ENCODE measurements around the gene LMAN1. TPM values are rescaled to one million over a fixed set of nuclear protein-coding genes. Genes with fewer than 3 reads are reported as not detected.

LMAN1 gene
- total and polyA plus RNA-seq, 2 donors (not counting 3 experiments of a cell fraction or from before 2014, with no cell fraction given): 43.8 to 92.5 TPM

DNA sequence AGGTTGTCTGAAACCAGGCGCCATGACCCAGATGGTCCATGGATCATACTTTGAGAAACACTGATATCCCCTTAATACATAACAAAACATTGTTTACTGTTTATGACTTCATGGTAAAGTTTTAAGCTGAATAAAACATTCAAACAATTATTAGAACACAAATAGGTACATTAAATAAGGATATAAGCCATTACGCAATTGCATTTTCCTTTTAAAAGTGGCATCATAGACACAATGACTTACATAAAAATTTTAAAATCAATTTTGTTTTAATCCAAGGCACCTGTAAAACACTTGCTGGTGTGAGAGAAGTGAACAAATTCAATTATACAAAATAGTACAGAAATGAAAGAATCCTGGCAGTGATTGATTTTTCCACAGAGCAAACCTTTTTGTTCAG lies 30.4 kb downstream of the LMAN1 start:
- Histone ChIP-seq H4K20me1 (replicated peaks; ENCODE audit: control insufficient read depth, extremely low read depth, insufficient read depth, low read length) (no peaks in the 10 kb centered on the region), H3K27ac (ENCODE audit: insufficient read depth, low read depth, low read length) (no peak overlapping the region), H3K9me1 (replicated peaks; ENCODE audit: control insufficient read depth, extremely low read depth, insufficient read depth, low read length) (no peaks in the 10 kb centered on the region), H3K4me2 (ENCODE audit: insufficient read depth, low read length) (no peak overlapping the region), H3K9me3 (replicated peaks; ENCODE audit: control insufficient read depth, insufficient read depth, low read length) (no peaks in the 10 kb centered on the region), H3K4me1 (ENCODE audit: control insufficient read depth, extremely low read depth, insufficient read depth, low read length) (no peaks in the 10 kb centered on the region), H3K27me3 (ENCODE audit: control insufficient read depth in 2 of 2, insufficient read depth in 2 of 2, low read length in 2 of 2) (no peaks in the 10 kb centered on the region), H3K4me3 (replicated peaks in 1 of 3; ENCODE audit: insufficient read depth in 1 of 3, low read depth in 1 of 3, low read length in 3 of 3) (no peak overlapping the region), H3K9ac (replicated peaks; ENCODE audit: extremely low read depth, insufficient read depth, low read length) (no peak overlapping the region), H3K36me3 (ENCODE audit: control insufficient read depth in 2 of 2, extremely low read depth in 1 of 2, insufficient read depth in 2 of 2, low read length in 2 of 2) (peaks cover 7 to 25% of the 10 kb centered on the region in 2 experiments), H2AFZ (ENCODE audit: low read depth, low read length) (no peak overlapping the region), H3K79me2 (ENCODE audit: control insufficient read depth, insufficient read depth, low read length) (no peaks in the 10 kb centered on the region)
- ChIA-PET POLR2A (no interaction called here), CTCF (interaction anchor here (1.0 kb wide), 1 partner anchor 21 kb away, joined by 3 read pairs; no protein-coding TSS in a partner anchor)
- dilution Hi-C loops (cut with MboI; ENCODE audit: extremely low pct_ligation_motif_present, low sequenced_read_pairs): no loop called here
- DNase-seq (ENCODE audit: low read depth, low spot score): no peak
- no TSS peak for BruUV-seq (replicated peaks)
- TF ChIP-seq EZH2 (IDR thresholded peaks at IDR 0.05; ENCODE audit: borderline replicate concordance, low read depth, low read length, severe bottlenecking) (no peak), GATA2 (IDR thresholded peaks at IDR 0.05; ENCODE audit: insufficient read depth, insufficient read length, low read depth, low read length) (no peak), MYC (IDR thresholded peaks at IDR 0.05; ENCODE audit: low read depth, low read length) (no peak), FOS (IDR thresholded peaks at IDR 0.05; ENCODE audit: borderline replicate concordance, insufficient read depth, low read length) (no peak)
- no peak for FAIRE-seq
- intact Hi-C loops (cut with micrococcal nuclease): no loop called here

DNA sequence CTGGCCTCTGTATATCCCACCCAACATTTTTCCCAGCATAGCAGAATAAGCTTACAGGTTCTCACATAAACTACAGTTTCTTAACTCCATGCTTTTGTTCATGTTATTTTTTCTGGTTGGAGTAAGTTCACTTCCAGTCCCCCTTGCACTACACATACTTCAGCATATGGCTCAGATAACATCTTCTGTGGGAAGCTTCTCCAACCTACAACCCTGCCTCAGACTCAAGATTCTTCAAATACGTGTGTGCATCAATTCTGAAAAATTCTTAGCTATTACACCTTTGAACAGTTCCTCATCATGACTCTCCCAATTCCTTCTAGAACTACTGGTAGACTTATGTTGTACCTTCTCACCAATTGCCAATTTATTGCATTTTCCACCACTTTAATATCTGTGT lies 33.1 kb downstream of the LMAN1 start:
- POLR2A ChIA-PET: no interaction called here
- no peak for DNase-seq (ENCODE audit: low read depth, low spot score)
- intact Hi-C loops (cut with micrococcal nuclease): no loop called here

More for the DNA sequence above, 33.1 kb downstream of the LMAN1 start:
- BruUV-seq (replicated peaks): no TSS peak
- H3K9me1 ChIP-seq (replicated peaks; ENCODE audit: control insufficient read depth, extremely low read depth, insufficient read depth, low read length): no peaks in the 10 kb centered on the region
- CTCF ChIA-PET: interaction anchor here (1.0 to 1.5 kb wide), 4 partner anchors 16 to 134 kb away, joined by 3 to 8 read pairs (median 4); no protein-coding TSS in a partner anchor
- no peak overlapping the region for H3K9ac ChIP-seq (replicated peaks; ENCODE audit: extremely low read depth, insufficient read depth, low read length)
- no peaks in the 10 kb centered on the region for H3K9me3 ChIP-seq (replicated peaks; ENCODE audit: control insufficient read depth, insufficient read depth, low read length)
- no peaks in the 10 kb centered on the region for H3K4me1 ChIP-seq (ENCODE audit: control insufficient read depth, extremely low read depth, insufficient read depth, low read length)
- H3K27ac ChIP-seq (ENCODE audit: insufficient read depth, low read depth, low read length): no peak overlapping the region
- H4K20me1 ChIP-seq (replicated peaks; ENCODE audit: control insufficient read depth, extremely low read depth, insufficient read depth, low read length): no peaks in the 10 kb centered on the region
- no peaks in the 10 kb centered on the region for H3K79me2 ChIP-seq (ENCODE audit: control insufficient read depth, insufficient read depth, low read length)
- no peak overlapping the region for H2AFZ ChIP-seq (ENCODE audit: low read depth, low read length)
- no peak for FAIRE-seq
- TF ChIP-seq, protein P1, sequence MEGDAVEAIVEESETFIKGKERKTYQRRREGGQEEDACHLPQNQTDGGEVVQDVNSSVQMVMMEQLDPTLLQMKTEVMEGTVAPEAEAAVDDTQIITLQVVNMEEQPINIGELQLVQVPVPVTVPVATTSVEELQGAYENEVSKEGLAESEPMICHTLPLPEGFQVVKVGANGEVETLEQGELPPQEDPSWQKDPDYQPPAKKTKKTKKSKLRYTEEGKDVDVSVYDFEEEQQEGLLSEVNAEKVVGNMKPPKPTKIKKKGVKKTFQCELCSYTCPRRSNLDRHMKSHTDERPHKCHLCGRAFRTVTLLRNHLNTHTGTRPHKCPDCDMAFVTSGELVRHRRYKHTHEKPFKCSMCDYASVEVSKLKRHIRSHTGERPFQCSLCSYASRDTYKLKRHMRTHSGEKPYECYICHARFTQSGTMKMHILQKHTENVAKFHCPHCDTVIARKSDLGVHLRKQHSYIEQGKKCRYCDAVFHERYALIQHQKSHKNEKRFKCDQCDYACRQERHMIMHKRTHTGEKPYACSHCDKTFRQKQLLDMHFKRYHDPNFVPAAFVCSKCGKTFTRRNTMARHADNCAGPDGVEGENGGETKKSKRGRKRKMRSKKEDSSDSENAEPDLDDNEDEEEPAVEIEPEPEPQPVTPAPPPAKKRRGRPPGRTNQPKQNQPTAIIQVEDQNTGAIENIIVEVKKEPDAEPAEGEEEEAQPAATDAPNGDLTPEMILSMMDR (IDR thresholded peaks at IDR 0.05; ENCODE audit: extremely low read depth in 1 of 2, insufficient read depth in 1 of 2, low read depth in 1 of 2, low read length in 2 of 2): no peak
- no peak for TF ChIP-seq FOS (IDR thresholded peaks at IDR 0.05; ENCODE audit: borderline replicate concordance, insufficient read depth, low read length)
- no peak for TF ChIP-seq GATA2 (IDR thresholded peaks at IDR 0.05; ENCODE audit: insufficient read depth, insufficient read length, low read depth, low read length)
- no peak for TF ChIP-seq JUN (IDR thresholded peaks at IDR 0.05; ENCODE audit: borderline replicate concordance, insufficient read depth, insufficient read length, low read depth)
- H3K4me3 ChIP-seq (replicated peaks in 1 of 3; ENCODE audit: insufficient read depth in 1 of 3, low read depth in 1 of 3, low read length in 3 of 3): no peak overlapping the region
- dilution Hi-C loops (cut with MboI; ENCODE audit: extremely low pct_ligation_motif_present, low sequenced_read_pairs): no loop called here
- no peak overlapping the region for H3K4me2 ChIP-seq (ENCODE audit: insufficient read depth, low read length)
- H3K27me3 ChIP-seq (ENCODE audit: control insufficient read depth in 2 of 2, insufficient read depth in 2 of 2, low read length in 2 of 2): no peaks in the 10 kb centered on the region
- peaks cover 4 to 17% of the 10 kb centered on the region in 2 experiments for H3K36me3 ChIP-seq (ENCODE audit: control insufficient read depth in 2 of 2, extremely low read depth in 1 of 2, insufficient read depth in 2 of 2, low read length in 2 of 2)

All from endothelial cell of umbilical vein (primary cell).